Right ventricle myocardium inferior (tissue), 1 donor: ENCODE results near the gene PRKN. TPM values are rescaled to one million over a fixed set of nuclear protein-coding genes. Genes with fewer than 3 reads are reported as not detected.

ENCODE experiments used
- ATAC-seq: fragments of 200-7000 bp; cut with Tn5 transposase; one replicate; pipeline ENCODE4 v1.9.1; 2020; ENCODE audit warnings: mild to moderate bottlenecking, moderate library complexity
- DNase-seq: peaks from one replicate; pipeline ENCODE4 v3.0.0; 2021; ENCODE audit errors: missing footprints
- intact Hi-C: fragments of 100-400 bp; cut with DNase I; formaldehyde crosslinking; loops from one replicate; pipeline ENCODE4 v1.11.0; 2022
- total RNA-seq: library from RNA; stranded (reverse); fragmentation: NEBNext Ultra II Directional; extraction: Animal tissue kit (Norgen Biotek cat#: 25700); gene quantifications from one replicate; pipeline ENCODE4 v1.2.1, GENCODE V29; 2021
- donor health status: DM: no; HTN: yes; CAD: no; lungs with severe emphysema.

Gene PRKN
- total RNA-seq, 1 donor from 2014 or later: 19.5 TPM

DNA sequence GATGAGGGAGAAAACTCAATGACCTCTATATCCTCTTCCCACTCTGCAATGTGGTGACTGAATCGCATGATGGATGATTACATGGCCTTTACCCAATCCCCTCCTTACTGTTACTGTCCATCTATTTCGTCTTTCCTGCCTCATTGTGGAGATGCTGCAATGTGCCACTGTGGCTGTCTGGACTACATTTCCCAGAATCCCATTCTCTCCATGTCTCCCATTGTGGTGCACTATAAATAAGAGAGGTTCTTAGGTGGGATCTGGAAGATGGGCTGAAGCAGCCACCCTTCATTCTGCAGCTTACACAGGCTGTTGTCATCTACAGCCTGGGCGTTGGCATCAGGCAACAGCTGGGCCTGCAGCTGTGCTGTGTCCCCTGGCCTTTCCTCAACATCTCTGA is 233.6 kb downstream of the PRKN start:
- intact Hi-C loops: no loop called here
- DNase-seq (no peak), ATAC-seq (no peak)

DNA sequence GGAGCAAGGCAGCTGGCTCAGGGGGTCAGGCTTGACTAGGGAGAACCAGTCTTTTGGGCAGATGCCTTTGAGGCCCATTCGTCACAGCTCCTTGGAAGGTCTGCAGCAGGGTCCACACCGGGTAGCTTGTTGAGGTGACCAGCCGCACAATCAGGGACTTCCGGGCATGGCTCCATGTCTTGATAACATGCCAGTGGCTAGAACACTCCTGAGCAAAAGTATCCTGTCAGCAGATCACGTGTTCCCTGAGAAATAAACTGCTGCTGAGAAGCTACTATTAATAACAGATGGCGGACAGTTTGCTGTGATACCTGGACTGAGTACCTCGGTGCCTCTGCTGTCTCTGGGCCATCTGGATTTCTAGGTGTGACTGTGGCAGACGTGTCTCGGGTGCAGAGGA is 235.9 kb downstream of the PRKN start:
- intact Hi-C loops: no loop called here
- DNase-seq: no peak
- ATAC-seq: peak; percentile 43

DNA sequence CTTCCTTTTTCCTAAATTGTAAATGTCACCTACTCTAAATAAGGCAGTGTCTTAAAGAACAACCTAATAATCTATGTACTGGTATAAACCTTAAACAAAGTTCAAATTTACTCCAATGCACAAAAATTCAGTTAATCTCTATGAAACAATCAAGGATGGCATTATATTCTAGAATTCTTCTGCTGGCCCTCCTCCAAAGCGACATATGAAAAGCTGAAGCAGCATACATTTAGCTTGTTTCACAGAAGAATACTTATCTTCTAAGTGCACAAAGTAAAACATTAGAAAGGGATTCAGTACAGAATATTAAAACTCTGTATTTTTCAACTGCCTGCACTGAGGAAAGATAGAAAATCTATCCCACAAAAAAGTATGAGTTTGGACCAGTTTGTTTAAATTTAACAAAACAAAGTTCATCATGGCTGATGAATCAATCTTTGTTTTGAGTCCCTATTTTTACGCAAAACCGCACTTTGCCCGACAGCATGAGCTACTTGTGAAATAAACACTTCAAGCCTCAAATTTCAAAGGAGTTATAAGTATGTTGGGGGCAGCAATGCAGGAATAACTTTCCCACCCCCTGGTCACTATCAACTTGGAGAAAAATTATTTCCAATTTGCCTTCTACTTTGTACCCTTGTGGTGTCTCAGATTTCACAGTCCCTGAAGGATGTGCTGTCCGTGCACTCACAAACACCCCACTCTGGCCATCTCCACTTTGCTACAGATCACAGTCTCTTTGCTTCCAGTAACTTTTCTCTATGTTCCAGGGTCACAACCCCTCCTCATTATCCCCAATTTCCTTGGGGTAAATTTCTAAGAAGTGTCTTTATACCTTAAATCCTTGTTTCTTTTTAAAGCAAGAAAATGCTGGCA is 238.2 kb downstream of the PRKN start:
- no peak for DNase-seq
- intact Hi-C loops: no loop called here
- no peak for ATAC-seq

DNA sequence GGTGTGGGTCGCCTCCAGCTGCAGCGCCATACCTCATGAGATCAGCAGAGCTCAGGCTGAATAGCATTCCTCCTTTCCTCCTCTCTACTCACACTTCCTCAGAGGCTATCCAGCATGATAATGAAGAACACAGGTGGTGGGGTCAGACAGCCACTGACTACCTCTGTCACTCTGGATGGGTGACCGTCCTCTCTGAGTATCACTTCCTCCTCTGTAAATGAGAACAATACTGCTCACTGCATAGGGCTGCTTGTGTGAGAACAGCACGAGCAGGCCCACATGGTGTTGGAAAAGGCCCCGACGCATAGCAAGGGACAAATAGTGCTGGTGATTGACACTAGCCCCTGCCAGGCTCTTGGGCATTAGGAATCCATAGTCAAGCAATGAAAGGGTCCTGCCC is 239.1 kb downstream of the PRKN start:
- DNase-seq: no peak
- intact Hi-C loops: no loop called here
- ATAC-seq: no peak

DNA sequence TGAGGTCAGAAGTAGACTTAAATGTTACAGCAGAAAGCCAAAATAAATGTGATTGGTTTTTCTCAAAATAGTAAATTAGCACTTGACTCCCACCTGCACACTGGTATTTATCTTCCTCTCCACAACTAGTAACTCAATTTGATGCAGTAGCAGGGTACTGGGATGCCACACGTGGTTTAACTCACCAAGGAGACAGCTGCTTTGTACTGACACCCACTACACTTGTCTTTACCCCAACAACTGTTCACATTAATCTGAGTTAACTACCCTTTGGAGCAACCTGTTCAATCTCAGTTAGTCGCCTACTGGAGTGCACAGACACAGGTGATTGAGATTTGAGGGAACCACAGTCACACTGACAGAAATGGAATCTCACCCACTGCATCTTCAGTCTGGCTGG is 242.1 kb downstream of the PRKN start:
- DNase-seq (no peak), ATAC-seq (no peak)
- intact Hi-C loops: no loop called here

DNA sequence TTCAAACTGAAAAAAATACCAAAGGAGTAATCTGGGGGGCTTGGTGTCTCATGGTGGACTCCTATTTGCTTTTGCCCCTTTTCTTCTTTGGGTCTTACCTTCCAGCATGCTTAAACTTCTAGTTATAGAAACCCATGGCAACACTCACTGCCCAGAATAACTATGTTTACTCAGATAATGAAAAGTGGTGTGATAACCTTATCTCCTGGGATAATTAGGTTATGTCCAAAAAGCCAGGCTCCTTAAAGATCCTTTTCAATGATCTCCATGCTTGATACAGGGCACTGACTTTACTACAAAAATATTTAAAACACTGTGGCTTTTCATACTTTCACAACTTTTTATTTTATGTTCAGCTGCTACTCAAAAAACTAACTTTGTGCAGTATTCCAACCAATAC is 245.6 kb downstream of the PRKN start:
- DNase-seq (no peak), ATAC-seq (no peak)
- intact Hi-C loops: no loop called here

DNA sequence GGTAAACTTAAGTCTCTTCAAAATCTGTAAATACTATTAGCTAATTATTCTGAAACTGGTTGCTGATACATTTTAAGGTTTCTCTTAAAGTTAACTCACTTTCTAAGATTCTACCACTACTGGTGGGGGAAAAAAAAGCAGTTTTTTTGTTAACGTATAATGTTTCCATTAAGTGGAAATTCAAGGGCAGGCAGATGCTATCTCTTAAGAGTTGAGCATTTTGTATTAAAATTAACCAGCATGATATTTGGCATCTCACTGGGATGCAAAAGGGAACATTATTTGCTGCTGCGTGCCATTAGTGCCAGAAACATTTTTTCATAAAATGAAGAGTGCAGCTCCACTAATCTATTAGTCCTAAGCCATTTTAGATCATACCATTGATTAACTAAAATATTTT is 246.2 kb downstream of the PRKN start:
- ATAC-seq (no peak), DNase-seq (no peak)
- intact Hi-C loops: no loop called here

DNA sequence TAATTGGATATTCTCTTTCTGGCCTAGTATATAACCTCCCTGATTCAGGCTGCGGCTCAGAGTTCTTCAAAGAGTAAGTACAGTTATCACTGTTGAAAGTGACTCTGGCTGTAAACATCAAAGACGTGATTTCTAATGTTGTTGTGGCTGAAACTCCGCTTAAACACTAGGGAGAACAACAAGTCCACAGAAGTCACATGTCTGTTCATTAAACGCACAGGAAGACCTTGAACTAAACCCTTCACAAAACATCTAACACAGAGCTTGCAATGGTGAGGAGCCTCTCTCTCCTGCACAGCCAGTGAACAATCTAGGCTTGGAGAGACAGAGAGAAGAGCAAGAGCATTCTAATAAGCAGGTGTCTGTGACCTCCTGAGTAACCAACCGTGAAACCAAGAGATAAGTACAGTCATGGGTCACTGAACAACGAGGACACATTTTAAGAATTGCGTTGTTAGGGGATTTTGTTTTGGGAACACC is 249.3 kb downstream of the PRKN start:
- intact Hi-C loops: no loop called here
- ATAC-seq (peak; percentile 23), DNase-seq (no peak)

DNA sequence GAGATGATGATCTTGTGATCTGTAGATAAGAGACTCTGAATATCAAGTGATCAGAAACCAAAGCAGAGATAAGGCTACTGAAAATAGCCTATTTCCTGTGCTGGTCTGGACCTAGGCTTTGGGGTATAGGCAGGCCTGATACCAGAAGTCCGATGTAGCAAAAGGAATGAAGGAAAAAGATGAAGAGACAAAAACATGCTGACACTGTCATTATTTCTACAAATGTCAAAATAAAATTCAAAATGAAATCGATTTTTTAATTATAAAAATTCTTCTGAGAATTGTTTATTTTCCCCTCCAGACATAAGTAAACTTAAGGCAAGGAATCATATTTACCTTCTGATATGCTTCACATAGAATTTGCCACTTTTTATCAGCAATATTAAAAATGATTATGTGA is 252.8 kb downstream of the PRKN start:
- no peak for ATAC-seq
- intact Hi-C loops: no loop called here
- DNase-seq: no peak

DNA sequence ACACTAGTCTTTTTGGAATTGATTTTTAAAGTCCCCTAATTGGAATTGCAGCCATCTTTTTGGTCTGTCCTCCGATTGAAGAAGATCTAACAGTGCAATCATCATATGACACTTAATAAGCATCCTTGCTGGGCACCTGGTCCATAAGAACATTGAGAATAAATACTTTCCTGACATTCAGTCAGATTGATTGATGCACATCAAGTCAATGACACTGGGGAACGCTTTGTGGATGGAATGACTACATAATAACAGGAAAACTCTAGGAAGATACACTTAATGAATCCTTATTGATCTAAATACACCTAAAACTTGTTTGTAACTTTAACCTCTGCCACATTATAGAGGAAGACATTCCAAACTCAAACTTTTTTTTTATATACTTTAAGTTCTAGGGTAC is 255.7 kb downstream of the PRKN start:
- no peak for ATAC-seq
- no peak for DNase-seq
- intact Hi-C loops: no loop called here

DNA sequence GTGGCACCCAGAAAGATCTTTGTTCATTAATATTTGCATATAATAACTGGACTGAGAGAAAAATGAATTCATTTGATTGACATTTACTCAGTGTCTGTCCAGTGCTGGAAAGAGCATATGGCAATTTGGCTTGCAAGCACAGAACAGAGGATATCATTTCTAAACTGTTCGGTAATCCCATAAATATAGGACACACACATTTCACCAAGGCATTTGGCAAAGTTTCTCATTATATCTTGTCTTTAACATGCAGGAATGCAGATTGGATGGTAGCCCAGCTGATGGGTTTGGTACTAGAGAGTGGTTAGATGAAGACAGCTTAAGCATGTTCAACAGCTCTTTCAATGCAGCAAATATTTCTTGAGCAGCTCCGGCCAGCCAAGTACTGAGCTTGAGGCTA is 259.2 kb downstream of the PRKN start:
- intact Hi-C loops: loop anchor here (5.0 kb wide), 3 partner anchors 69 to 291 kb away; partner anchors contain the start of genes PACRG and PRKN
- no peak for DNase-seq
- ATAC-seq: peak; percentile 83

DNA sequence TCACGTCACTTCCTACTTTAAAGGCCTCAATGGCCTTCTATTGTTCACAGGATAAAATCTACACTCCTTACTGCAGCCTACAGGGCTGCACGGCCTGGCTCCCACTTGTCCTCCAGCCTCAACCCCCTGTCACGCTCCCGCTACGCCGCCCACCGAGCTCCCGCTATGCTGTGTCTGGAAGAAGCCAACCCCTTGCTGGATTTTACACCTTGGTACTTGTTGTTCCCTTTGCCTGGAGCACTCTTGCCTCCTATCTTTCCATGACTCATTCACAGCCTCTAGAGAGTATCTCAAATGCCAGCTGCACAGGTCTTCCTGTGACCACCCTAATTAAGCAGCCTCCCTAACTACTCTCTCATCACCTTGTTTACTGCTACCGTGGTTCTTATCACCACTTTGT is 259.9 kb downstream of the PRKN start:
- peak; percentile 85 for ATAC-seq
- intact Hi-C loops: loop anchor here (5.0 kb wide), 3 partner anchors 70 to 290 kb away; partner anchors contain the start of genes PACRG and PRKN
- no peak for DNase-seq

DNA sequence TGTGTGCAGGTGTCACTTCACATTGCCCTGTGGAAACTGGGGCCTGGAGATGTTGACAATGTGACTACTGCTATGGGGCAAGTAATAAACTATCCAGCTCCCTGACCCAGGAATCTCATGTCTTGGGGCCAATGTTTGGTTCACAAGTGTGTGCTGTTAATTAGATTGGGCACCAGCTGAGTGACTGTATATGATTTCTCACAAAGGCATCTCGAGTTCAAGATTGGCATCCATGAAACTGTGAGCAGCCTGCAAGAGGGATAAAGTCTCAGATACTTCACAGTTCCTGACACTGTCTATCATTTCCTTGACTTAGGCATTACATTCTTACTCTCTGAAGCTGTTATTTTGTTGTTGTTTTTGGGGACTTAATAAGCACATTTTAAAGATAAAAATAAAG is 264.0 kb downstream of the PRKN start:
- intact Hi-C loops: no loop called here
- no peak for ATAC-seq
- DNase-seq: no peak

DNA sequence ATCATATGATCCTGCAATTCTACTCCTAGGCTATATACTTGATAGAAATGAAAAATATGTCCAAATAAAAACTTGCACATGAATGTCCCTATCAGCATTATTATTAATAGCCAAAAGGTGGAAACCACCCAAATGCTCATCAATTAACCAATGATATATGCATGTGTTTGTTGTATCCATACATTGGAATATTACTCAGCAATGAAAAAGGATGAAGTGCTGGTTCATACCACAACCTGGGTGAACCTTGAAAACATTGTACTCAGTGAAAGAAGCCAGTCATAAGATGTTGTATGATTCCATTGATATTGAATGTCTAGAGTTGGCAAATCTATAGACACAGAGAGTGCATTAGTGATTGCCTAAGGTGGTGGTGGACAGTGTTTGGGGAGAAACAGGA is 267.6 kb downstream of the PRKN start:
- ATAC-seq (no peak), DNase-seq (no peak)
- intact Hi-C loops: no loop called here

DNA sequence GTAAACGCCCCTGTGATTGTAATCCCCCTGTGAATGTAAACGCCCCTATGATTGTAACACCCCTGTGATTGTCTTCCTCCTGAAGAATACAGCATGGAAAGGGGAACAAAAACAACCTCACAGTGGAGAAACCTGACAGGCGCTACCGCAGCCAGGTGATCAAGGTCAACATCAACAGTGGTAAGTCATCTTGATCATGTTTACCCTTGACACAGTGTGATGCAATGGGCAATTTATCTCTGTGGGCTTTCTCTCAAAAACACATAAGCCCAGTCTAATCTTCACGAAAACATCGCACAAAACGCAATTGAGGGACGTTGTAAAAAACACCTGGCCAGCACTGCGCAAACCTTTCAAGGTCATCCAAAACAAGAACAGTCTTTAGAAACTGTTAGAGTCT is 277.2 kb downstream of the PRKN start:
- intact Hi-C loops: no loop called here
- ATAC-seq (no peak), DNase-seq (no peak)

DNA sequence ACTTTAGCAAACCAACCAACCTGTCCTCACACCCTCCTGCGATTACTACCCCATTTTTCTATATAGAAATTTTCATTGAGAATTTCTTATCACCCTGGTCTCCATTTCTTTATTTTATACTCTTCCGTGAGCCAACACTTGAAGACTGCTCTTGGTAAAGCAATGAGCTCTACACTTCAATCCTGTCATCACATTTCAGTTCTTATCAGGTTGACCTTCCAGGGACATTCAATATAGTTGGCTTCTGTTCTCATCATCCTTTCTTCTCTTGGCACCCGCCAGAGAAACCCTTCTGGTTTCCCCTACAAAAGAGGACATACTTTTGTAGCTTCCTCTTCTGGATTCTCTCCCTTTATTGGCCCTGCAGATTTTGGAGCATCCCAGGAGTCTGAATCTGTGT is 279.3 kb downstream of the PRKN start:
- peak; percentile 63 for ATAC-seq

DNA sequence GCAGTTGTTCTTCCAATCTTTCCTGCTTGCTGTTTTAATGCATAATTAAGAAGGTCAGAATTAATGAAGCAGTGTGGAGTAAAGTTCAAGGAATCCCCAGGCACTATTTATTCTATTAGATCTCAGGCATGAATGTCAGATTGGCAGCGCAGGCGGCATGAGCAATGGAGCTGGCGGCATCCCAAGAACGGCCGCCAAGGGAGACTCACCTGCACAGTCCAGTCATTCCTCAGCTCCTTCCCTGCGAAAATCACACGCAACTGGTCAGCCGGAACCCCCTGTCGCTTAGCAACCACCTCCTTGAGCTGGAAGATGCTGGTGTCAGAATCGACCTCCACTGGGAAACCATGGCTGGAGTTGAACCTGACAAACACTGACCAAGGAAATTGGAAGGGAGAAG is 284.5 kb downstream of the PRKN start:
- DNase-seq: no peak
- ATAC-seq: peak; percentile 18
- intact Hi-C loops: loop anchor here (2.0 kb wide), 1 partner anchor 294 kb away; no protein-coding TSS in a partner anchor

More for the DNA sequence above, 279.3 kb downstream of the PRKN start:
- DNase-seq: no peak
- intact Hi-C loops: no loop called here

DNA sequence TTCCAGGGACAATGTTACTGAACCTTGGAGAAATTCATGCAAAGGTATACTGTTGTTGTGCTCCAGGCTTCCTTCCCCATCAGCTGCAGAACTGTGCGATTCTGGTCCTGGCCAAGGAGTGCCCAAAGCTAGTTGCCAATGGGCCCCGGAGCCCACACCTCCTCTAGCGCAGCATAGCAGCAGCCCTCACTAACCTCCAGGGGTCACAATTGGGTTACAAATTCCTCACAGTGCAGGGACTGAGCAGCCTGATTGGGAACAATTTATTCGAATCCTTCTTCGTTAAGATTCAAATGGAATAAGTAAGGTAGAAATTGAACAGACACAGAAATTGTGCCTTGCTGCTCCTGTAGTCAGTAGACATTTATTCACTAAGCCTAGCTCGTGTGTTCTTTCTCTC is 284.9 kb downstream of the PRKN start:
- ATAC-seq (peak; percentile 74), DNase-seq (no peak)
- intact Hi-C loops: loop anchor here (2.0 kb wide), 1 partner anchor 294 kb away; no protein-coding TSS in a partner anchor

DNA sequence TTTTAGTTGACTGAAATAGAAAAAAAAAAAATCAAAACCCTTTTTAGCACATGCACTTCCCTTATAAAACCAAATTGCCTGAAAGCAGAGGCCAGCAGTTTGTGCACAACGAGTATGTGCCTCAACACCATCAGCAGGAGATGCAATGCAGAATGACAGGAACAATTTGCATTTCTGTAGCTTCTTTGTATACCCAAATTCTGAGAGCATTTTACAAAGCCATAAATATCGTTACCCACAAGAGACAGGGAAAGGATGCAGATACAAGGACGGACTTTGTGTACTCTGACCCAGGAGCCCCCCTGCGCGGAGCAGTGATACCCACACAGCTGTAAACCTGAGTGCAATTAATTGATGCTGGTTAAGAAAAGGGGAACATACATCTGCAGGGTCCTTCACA is 285.6 kb downstream of the PRKN start:
- DNase-seq: no peak
- no peak for ATAC-seq
- intact Hi-C loops: loop anchor here (2.0 kb wide), 1 partner anchor 295 kb away; no protein-coding TSS in a partner anchor

DNA sequence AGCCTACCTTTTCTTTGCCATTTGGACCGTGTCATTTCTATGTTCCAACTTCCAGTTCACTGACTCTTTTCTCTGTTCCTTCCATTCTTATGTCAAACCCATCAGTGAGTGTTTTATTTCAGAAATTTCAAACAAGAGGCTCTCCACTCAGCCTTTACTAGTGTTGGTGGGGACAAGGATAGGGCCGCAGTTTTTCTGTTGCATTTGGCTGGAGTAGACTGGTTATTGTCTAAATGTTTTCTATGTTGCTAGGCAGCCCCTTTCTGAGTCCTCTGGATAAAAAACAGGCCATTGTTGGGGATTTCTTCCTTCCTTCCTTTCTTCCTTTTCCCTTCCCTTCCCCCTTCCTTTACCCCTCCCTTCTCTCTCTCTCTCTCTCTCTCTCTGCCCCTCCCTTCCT is 288.6 kb downstream of the PRKN start:
- DNase-seq (no peak), ATAC-seq (no peak)
- intact Hi-C loops: no loop called here
